ENCODE data around the gene NT5DC2. TPM values are rescaled to one million over a fixed set of nuclear protein-coding genes. Genes with fewer than 3 reads are reported as not detected.

The NT5DC2 gene
- total RNA-seq, 2 experiments from 2014 or later: 22.1 to 23.8 TPM

DNA sequence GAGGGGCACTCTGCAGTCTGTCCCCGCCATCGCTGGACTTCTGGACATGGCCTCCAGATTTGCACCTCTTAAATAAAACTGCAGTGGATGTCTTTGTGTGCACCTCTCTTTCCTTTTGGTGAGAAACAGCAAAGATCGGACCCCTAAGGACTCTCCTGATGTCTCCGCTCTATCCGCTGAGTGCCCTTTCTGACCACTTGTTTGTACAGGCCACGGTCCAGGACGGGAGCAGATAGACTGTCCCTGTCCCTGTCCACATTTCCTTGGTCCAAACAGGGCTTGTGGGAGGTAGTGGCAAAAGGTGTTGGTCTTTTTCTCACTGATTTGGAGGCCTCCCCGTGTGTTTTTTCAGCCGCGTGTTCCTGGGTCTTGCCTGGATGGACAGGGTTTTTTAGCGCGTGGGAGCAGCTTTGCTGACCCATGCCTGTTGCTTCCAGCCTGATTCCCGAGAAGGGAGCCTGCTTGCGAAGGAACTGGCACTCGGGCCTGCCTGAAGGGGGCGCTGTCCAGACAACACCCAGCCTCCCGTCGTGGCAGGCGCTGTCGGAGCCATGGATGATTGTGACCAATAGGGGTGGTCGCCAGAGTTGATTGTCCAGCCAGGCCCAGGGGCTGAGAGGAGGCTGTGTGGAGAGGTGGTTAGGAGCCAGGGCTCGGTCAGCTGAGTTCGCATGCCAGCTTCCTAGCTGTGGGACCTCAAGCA is 51.7 kb downstream of the NT5DC2 start:
- Mint-ChIP-seq H3K27me3 (no peaks in the 10 kb centered on the region), H3K4me1 (no peaks in the 10 kb centered on the region), H3K36me3 (ENCODE audit: low read depth) (peaks cover 26% of the 10 kb centered on the region), H3K27ac (no peak overlapping the region), H3K9me3 (no peaks in the 10 kb centered on the region), H3K4me3 (no peak overlapping the region)
- ChIA-PET POLR2A (no interaction called here), CTCF (interaction anchor here (0.7 to 1.9 kb wide), 4 partner anchors 10 to 46 kb away, joined by 3 to 4 read pairs (median 4); no protein-coding TSS in a partner anchor)
- no peak for DNase-seq

DNA sequence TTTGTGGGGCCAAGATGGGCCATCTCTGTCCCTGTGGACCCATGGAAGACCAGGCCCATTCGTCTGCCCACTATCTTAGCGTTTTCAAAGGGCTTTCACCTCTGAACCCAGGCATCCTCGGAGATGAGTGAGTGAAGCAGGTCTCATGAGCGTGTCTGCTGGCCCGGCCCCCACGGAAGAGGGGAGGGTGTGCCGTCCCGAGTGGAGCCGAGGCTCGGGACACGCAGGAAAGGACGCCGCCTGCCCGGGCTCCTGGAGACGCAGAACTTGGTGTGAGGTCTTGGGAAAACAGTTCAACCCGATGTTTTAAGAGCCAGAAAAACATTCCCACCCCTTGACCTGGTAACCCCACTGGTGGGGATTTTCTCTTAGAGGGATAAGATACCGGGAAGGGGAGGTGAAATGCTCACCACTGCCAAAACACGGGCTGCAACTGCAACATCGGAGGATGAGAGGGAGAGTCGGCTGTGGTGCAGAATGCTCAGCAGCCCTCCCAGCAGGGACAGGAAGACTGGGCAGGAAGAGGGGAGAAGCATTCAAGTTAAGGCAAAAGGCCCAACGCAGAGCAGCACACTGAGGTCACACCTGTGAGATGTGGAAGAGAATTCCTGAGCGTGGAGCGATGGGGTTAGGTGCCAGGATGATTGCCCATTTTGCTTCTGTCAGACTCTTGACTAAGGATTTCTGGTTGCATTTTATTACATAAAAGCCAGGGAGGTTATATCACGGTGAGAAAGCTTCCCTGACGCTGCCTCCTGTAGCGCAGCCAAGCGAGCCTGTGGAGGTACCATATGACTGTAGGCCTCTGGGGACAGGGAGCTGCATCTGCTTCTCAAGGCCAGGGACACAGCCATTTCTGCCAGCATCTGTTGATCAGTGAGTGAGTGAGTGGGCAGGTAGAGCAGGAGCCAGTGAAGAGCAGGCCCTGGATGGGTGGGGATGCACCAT is 52.6 kb downstream of the NT5DC2 start:
- CTCF ChIA-PET: interaction anchor here (1.7 to 1.9 kb wide), 2 partner anchors 9 to 12 kb away, joined by 4 read pairs; no protein-coding TSS in a partner anchor
- H3K36me3 Mint-ChIP-seq (ENCODE audit: low read depth): peaks cover 26% of the 10 kb centered on the region
- H3K27ac Mint-ChIP-seq: no peak overlapping the region
- H3K9me3 Mint-ChIP-seq: no peaks in the 10 kb centered on the region
- POLR2A ChIA-PET: no interaction called here
- H3K4me1 Mint-ChIP-seq: no peaks in the 10 kb centered on the region
- no peak for DNase-seq
- H3K27me3 Mint-ChIP-seq: no peaks in the 10 kb centered on the region
- H3K4me3 Mint-ChIP-seq: no peak overlapping the region

DNA sequence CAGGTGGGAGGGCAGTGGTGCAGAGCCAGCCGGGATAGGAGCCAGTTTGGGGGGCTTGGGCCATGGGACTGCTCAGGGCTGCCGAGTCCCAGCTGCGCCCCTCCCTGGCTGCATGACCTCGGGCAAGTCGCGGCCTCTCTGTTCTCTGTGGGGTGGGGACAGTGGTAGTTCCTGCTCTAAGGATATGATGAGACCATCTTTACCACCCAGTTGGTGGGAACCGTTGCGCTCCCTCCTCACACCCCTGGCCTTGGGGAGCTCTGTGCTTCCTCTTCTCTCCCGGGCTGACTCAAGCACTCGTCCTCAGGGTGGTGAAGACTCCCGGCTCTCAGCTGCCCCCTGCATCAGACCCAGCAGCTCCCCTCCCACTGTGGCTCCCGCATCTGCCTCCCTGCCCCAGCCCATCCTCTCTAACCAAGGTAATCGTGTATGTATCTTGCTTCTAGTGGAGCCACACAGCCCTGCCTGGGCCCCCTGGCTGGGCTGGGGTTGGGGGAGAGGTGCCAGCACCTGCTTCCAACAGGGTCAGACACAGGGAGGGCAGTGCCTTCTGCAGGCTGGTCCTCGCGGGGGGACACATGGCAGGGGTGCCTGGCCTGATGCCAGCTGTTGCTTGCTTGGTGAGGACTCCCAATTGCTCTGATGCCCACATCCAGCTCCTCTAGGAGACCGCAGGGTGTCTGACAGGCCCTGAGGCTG is 53.6 kb downstream of the NT5DC2 start:
- CTCF ChIA-PET: interaction anchor here (1.0 kb wide), 1 partner anchor 49 kb away, joined by 3 read pairs; no protein-coding TSS in a partner anchor
- H3K4me1 Mint-ChIP-seq: no peaks in the 10 kb centered on the region
- no peaks in the 10 kb centered on the region for H3K27me3 Mint-ChIP-seq
- no peaks in the 10 kb centered on the region for H3K9me3 Mint-ChIP-seq
- H3K4me3 Mint-ChIP-seq: no peak overlapping the region
- DNase-seq: no peak
- POLR2A ChIA-PET: no interaction called here
- H3K36me3 Mint-ChIP-seq (ENCODE audit: low read depth): peaks cover 34% of the 10 kb centered on the region
- no peak overlapping the region for H3K27ac Mint-ChIP-seq

DNA sequence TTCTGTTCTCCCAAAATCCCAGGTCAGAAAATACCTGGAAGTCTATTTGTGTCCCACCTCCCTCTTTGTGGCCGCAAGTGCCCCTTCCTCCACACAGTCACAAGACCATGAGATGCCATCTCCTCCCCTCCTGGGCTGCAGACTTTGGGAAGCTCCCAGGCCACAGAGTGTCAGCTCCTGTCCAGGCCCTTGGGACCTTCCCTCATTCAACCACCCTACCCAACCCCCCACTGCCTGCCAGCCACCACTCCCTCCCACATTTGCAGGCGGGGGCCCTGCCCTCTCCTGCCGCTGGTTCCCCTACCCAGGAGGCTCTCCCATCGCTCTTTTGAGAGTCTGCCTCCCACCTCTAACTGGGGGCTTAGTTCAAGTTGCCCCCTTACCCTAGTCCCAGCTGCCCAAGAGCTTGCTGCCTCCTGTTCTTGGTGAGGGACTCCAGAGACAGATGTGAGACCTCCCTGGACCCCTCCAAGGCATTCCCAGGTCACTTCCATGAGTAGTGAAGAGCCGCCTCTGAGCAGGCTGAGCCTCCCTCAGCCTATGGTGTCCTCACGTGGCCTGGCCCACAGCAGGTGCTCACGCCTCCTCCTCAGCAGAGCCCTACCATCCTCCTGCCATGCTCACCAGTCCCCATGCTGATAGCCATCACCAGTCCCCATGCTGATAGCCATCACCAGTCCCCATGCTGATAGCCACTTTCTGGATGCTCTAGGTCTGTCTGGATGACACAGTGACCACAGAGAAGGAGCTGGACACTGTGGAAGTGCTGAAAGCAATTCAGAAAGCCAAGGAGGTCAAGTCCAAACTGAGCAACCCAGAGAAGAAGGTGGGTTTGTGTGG is 54.4 kb downstream of the NT5DC2 start:
- H3K27ac Mint-ChIP-seq: no peak overlapping the region
- H3K4me1 Mint-ChIP-seq: no peaks in the 10 kb centered on the region
- H3K9me3 Mint-ChIP-seq: no peaks in the 10 kb centered on the region
- ChIA-PET CTCF (interaction anchor here (1.0 kb wide), 1 partner anchor 50 kb away, joined by 3 read pairs; no protein-coding TSS in a partner anchor), POLR2A (no interaction called here)
- no peak for DNase-seq
- peaks cover 34% of the 10 kb centered on the region for H3K36me3 Mint-ChIP-seq (ENCODE audit: low read depth)
- no peak overlapping the region for H3K4me3 Mint-ChIP-seq
- no peaks in the 10 kb centered on the region for H3K27me3 Mint-ChIP-seq

DNA sequence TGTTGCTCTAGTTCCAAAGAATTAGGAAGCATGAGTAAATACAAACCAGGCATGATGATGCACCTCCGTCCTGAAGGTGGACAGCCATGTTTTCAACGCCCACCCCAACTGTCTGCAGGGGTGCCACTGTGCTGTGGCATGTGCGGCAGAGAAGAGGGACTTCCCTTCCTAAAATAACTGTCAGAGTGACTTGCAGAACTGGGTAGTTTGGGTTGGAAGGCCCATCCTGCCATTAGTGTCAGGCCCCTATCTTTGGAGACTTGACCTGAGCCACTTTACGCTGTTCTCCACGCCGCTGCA is 55.9 kb downstream of the NT5DC2 start:
- CTCF ChIA-PET: no interaction called here
- POLR2A ChIA-PET: no interaction called here
- peaks cover 37% of the 10 kb centered on the region for H3K36me3 Mint-ChIP-seq (ENCODE audit: low read depth)
- no peak for DNase-seq
- H3K27ac Mint-ChIP-seq: no peak overlapping the region
- no peak overlapping the region for H3K4me3 Mint-ChIP-seq
- no peaks in the 10 kb centered on the region for H3K4me1 Mint-ChIP-seq
- no peaks in the 10 kb centered on the region for H3K27me3 Mint-ChIP-seq
- H3K9me3 Mint-ChIP-seq: no peaks in the 10 kb centered on the region

DNA sequence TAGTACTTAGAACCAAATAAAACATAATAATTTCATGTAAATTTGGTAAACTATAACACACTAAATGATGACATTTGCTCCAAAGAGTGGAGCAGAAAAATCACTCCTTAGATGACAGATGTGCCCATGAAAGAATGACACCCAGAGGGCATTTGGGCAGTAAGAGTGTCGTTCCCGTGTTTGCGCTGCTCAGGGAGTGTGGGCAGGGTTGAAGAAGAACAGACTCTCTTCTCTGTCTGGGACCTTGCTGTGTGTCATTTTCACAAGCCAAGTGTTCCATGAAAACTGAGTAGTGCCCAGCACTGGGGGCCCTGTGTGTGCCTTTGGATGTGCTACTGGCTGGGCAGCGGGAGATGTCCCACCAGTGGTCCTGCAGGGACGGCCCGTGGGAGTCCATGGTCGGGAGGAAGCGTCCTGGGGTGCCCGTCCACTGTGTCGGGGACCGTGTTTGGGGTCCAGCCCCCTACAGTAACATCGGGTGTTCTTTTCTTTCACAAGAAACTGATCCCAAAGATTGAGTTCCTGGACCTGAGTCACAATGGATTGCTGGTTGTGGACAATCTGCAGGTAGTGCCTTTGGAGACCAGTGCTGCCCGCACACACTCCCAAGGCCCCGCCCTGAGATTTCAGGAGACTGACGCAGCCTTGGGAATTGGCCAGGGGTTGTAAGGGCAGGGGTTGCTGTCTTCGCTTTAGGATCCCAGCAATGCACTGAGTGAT is 56.4 kb downstream of the NT5DC2 start:
- ChIA-PET POLR2A (no interaction called here), CTCF (interaction anchor here (1.6 kb wide), 1 partner anchor 17 kb away, joined by 3 read pairs; no protein-coding TSS in a partner anchor)
- Mint-ChIP-seq H3K9me3 (no peaks in the 10 kb centered on the region), H3K27me3 (no peaks in the 10 kb centered on the region), H3K36me3 (ENCODE audit: low read depth) (peaks cover 37% of the 10 kb centered on the region), H3K4me1 (no peaks in the 10 kb centered on the region), H3K27ac (no peak overlapping the region), H3K4me3 (no peak overlapping the region)
- DNase-seq: no peak

Other genes starting within 250 kb of the NT5DC2 start
- gene GLYCTK, start 246.0 kb downstream of the NT5DC2 start, total RNA-seq: 10 to 100 TPM; 25.0 to 29.4 TPM
- 10 to 100 TPM; 25.2 to 25.7 TPM for gene DNAH1, start 217.5 kb downstream of the NT5DC2 start, total RNA-seq
- gene BAP1, start 123.8 kb downstream of the NT5DC2 start, total RNA-seq: 100 to 1,000 TPM; 102 to 104 TPM
- gene PHF7, start 123.2 kb downstream of the NT5DC2 start, total RNA-seq: 10 to 100 TPM; 14.0 to 16.5 TPM
- under 1 TPM in 1 of 2 experiments, not detected in 1; 0.15 TPM for gene SEMA3G, start 88.8 kb downstream of the NT5DC2 start, total RNA-seq
- gene TNNC1, start 79.8 kb downstream of the NT5DC2 start, total RNA-seq: 1 to 10 TPM; 1.5 to 2.1 TPM
- gene NISCH, start 78.3 kb downstream of the NT5DC2 start, total RNA-seq: 10 to 100 TPM; 94.5 TPM
- under 1 TPM; 0.02 to 0.15 TPM for gene STAB1, start 38.5 kb downstream of the NT5DC2 start, total RNA-seq
- gene UQCC5, start 2.7 kb upstream of the NT5DC2 start, total RNA-seq: 10 to 100 TPM in 1 of 2 experiments, 1 to 10 TPM in 1; 8.5 to 11.7 TPM
- 10 to 100 TPM; 88.9 to 97.7 TPM for gene PBRM1, start 152.1 kb upstream of the NT5DC2 start, total RNA-seq
- 10 to 100 TPM; 74.8 to 79.1 TPM for gene GNL3, start 152.2 kb upstream of the NT5DC2 start, total RNA-seq
- gene GLT8D1, start 171.9 kb upstream of the NT5DC2 start, total RNA-seq: 10 to 100 TPM; 43.0 to 47.2 TPM
- 100 to 1,000 TPM in 1 of 2 experiments, 10 to 100 TPM in 1; 97.0 to 102 TPM for gene SPCS1, start 172.2 kb upstream of the NT5DC2 start, total RNA-seq
- gene NEK4, start 237.1 kb upstream of the NT5DC2 start, total RNA-seq: 10 to 100 TPM; 21.4 to 22.2 TPM
- not detected for gene ITIH1, start 243.7 kb upstream of the NT5DC2 start, total RNA-seq

Data from activated CD4-positive, alpha-beta T cell treated with anti-CD3 and anti-CD28 coated beads, Interleukin-2, amount 10 ng/mL, durations not matched to agents 7 days and 5 days (primary cell).